Activated effector memory CD4-positive, alpha-beta T cell treated with anti-CD3 and anti-CD28 coated beads, Interleukin-2, amount 50 U/mL, for 16 hours (primary cell): ENCODE data around the gene USP53.
"Not testable (repeated sequence)": the region's sequence is repeated elsewhere in the genome, so short reads cannot be mapped to it uniquely, and the experiment has no call there.

ENCODE experiments used
- DNase-seq: peaks from one replicate; pipeline ENCODE4 v3.0.0-alpha.2; 2020

The USP53 gene

DNA sequence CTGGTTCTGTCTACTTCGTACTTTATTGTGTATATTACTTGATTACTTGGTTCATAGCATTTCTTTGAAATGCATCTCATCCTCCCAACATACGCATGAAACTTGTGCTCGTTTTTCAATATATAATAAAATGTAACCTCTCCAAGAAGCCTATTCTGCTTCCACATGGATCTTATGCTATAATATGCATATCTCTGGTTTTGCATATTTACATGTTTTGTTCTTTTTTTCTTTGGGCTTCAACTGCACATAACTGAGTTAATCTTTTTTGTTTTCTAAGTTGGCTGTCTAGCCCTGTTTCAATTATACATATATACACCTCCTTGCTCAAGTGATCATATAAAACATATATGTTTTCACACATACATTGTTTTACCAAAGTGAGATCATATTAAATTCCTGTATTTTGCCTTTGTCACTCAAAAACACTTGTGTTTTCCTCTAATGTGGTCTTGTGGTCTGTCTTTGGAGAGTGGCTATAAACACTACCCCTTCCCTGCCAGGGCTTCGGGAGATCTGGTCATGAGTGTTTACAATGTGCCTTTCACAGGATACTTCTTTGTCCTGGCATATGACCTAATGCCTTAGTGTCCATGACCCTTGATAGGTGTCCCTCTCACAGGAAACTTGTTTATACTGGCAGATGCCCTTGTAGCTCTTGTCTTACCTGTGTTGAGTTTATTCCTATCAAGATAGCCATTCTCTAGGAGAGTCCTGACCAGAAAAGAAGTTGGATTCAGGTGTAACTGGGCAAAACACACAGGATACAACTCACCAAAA is 17.6 kb downstream of the USP53 start:
- no peak for DNase-seq

DNA sequence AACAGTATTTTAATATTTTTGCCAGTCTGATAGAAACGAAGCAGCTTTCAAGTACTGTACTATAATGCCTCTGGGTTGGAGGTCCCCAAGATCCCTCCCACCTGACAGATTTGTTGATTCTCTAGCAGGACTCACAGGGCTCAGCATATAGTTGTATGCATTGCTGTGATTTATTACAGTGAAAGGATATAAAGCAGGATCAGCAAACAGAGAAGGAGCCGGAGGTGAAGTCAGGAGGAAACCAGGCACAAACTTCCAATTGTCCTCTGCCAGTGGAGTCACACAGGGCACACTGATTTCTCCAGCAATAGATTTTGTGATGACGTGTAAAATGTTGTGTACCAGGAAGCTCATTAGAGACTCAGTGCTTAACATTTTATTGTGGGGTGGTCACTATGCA is 19.0 kb downstream of the USP53 start:
- DNase-seq, result no peak

DNA sequence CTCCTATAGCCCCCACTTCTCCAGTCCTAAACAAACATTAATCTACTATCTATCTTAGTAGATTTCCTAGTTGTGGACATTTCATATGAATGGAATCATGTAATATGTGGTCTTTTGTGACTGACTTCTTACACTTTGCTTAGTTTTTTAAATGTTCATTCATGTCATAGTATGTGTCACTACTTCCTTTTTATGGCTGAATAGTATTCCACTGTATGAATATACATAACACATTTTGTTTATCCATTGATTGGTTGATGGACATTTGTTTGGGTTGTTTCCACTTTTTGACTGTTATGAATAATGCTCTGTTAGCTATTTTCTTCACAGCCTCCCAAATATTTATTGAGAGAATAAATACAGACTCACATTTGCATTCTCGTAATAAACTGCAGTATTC is 19.8 kb downstream of the USP53 start:
- no peak for DNase-seq

DNA sequence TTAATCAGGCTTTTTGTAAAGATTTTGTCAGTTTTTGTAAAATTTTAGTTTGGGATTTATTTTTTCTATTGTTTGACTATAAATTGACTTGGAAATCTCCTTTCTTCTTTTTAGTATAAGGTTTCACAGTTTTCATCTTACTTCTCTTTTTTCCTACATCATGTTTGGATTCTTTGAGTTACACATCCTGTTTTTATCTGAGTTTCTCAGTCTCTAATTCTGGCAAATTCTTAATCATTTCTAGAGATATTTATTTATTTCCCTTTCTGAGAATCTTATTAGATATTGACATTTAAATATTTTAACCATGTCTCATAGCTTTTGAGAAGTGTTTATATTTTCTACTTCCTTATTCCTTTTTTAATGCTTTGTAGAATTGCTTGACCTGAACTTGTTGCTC is 20.7 kb downstream of the USP53 start:
- no peak for DNase-seq

DNA sequence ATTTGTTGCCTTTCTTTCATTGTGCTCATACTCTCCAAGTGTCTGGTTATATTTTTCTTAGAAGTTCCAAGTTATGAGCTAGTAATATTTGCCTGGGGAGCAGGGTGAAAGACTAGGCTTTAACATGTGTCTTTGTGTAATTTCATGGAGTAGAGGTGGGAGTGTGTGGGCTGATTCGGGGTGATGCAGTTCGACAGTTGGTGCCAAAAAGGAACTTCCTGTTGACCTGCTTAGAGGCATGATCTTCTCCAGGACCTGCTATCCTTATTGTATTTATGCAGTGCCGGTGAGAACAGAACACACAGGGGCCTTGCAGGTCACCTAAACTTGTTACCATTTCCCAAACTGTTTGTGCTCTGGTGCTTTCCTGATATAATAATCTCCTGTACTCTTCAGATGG is 21.2 kb downstream of the USP53 start:
- DNase-seq, result no peak

DNA sequence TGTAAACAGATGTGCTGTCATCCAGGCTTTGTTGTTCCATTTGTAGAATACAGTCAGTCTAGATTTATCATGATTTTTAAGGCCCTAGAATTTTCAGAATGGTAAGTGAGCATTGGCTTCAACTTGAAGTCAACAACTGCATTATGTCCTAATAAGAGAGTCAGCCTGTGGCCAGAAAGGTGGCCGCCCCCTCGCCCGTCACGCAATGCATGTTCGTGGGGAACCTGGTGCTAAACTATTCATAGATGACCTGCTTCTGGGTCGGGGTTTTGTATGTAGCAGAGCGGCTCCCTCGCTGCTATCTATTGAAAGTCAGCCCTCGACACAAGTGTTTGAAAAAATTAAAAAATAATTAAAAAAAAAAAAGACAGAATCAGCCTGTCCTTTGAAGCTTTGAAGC is 24.7 kb downstream of the USP53 start:
- DNase-seq, result no peak

DNA sequence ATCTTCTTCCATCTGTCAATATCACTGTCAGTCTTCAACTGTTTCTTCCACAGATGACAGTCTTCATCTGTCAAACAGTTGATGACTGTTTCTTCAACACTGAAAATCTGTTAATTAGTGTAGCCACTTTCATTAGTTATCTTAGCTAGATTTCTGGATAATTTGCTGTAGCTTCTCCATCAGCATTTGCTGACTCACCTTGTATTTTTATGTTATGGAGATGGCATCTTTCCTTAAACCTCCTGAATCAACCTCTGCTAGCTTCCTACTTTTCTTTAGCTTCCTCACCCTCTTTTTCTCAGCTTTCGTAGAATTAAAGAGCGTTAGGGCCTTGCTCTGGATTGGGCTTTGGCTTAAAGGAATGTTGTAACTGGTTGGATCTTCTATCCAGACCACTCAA is 25.1 kb downstream of the USP53 start:
- no peak for DNase-seq

DNA sequence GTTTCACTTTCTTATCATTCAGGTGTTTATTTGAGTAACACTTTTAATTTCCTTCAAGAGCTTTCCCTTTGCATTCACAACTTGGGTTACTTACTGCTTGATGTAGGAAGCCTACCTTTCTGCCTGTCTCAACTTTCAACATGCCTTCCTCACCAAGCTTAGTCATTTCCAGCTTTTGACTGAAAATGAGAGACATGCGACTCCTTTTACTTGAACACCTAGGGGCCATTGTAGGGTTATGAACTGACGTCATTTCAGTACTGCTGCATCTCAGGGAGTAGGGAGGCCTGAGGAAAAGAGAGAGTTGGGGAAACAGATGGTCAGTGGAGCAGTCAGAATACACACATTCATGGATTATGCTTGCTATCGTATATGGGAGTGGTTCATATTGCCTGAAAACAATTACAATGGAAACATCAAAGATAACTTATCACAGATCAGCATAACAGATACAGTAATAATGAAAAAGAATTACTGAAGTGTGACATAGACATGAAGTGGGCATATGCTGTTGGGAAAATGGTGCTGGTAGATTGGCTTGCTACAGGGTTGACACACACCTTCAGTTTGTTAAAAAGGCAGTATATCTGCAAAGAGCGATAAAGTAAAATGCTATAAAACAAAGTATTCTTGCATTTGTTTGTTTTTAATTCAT is 25.7 kb downstream of the USP53 start:
- no peak for DNase-seq

DNA sequence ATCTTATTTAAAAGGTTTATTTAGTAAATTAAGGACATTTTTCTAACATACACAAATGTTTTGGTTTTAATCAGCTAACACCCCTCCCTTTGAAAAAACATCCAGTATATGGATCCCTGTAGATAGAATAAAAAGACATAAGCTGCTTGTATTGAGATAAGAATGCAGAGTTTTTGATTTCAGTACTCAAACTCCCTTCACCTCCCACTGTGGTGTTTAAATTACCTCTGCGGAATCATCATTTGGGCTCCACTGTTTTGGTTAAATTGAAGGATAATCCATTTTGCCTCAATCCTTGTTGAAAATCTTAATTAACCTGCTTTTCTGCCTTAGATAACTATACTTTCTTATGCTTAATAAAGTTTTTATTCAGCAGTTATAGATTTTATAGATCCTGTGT is 27.6 kb downstream of the USP53 start:
- no peak for DNase-seq

DNA sequence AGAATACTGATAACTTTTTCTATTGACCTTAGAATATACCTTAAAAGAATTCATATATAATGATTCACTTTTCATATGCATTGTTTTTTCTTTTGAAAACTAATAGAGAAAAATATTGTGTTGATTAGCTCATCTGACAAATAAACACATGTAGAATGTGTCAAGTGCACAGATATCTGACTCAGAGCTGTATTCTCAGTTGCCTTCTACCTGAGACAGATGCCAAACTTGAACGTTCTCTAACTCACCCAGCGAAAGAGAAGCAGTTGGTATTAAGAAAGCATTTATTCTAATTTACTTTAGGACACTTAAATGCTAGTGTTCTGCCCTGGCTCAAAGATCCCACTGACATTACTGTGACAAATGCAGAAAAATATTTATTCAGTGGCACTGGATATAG is 28.1 kb downstream of the USP53 start:
- no peak for DNase-seq

DNA sequence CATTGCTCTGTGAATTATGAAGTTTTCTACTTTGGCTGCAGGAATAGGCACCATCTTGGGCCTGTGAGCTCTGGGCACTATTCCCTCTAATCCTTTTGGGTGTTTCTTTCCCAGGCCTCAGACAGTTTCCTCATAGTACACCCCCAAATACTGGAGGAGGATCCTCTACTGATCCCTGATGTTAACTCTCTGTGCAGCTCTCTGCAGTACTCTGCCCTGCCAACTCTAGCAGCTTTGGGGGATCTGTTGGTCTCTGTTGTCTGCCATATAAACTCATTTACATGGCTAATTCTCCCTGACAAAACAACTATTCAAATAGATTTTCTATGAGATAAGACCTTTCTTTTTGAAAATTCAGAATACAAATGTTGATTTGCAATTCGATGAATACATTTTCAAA is 29.9 kb downstream of the USP53 start:
- DNase-seq, result no peak

DNA sequence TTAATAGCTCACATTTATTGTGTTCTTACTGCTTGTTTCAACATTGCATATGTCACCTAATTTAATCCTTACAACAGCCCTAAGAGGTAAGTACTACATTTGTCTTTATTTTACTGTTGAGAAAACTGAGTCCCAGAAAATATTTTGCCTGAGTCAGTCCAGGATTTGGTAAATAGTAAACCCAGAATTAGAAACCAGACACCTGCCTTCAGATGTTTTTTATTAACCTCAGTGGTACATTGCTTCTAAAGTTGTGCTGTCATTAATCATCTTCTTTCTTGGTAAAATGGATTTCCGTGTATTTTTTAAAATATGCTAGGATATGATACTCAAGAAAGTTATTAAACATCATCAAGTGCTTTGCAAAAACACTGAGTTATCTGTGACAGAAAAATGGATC is 31.4 kb downstream of the USP53 start:
- no peak for DNase-seq

DNA sequence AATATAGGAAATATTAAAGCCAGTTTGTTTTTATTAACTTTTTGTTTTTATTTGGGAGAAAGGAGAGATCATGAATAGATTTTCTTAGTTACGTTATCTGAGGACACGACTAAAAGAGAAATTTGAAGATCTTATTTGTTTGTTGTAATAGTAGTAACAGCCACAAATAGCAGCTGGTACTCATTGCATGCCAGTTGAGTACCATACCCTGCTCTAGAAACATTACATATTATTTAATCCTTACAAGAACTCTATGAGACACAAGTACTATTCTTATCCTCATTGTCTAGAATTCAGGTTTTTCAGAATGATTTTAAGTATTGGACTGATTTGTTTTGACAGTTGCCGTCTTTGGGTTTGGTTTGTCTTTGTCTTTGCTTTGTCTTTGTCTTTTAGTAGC is 31.8 kb downstream of the USP53 start:
- no peak for DNase-seq

DNA sequence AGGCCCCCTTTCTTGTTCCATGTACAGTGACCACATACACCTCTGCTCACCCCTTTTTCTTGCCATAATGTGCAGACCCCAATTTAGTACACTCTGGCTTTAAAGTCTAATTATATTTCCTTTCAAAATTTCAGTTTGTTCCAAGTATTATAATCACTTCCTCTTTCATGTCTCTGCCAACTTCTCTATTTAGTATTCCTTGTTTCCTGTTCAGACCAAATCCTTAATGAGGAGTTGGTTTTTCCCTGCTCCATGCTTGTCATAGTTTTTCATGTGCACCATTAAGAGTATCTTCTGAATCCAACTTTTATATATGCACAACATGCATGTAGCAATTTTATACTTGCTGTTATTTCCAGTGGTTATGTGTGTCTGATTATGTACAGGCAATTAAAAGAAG is 32.3 kb downstream of the USP53 start:
- DNase-seq, result no peak

DNA sequence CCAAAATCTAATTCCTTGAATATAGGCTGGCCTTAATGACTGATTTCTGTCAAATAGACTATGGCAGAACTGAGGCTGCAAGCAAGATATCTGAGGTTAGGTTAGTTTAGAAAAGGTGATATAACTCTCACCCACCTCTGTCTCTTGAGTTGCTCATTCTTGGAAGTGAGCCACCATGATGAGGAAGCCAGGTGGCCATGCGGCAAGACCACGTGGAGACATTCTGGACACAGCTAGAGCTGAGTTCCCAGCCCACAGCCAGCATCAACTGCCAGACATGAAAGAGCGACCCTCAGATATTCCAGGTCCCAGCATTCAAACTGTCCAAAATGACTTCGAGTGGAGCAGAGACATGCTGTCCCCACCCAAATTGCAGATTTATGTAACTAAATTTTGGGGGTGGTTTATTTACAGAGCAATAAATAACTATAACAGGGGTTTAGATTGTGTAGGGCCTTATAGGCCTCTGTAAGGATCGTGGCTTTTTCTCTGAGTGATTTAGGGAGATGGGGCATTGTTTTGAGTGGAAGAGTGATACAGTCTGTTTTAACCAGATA is 33.7 kb downstream of the USP53 start:
- DNase-seq, result no peak

DNA sequence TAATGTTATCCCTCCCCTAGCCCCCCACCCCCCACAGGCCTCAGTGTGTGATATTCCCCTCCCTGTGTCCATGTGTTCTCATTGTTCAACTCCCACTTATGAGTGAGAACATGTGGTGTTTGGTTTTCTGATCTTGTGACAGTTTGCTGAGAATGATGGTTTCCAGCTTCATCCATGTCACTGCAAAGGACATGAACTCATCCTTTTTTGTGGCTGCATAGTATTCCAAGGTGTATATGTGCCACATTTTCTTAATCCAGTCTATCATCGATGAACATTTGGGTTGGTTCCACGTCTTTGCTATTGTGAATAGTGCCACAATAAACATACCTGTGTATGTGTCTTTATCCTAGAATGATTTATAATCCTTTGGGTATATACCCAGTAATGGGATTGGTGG is 38.5 kb downstream of the USP53 start:
- DNase-seq, result not testable (repeated sequence)

DNA sequence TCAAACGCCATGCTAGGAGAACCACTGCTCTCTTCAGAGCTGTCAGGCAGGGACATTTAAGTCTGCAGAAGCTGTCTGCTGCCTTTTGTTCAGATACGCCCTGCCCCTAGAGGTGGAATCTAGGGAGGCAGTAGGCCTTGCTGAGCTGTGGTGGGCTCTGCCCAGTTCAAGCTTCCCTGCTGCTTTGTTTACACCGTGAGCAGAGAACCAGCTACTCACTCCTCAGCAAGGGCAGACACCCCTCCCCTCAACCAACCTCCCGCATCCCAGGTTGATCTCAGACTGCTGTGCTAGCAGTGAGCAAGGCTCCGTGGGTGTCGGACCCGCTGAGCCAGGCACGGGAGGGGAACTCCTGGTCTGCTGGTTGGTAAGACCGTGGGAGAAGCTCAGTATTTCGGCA is 42.7 kb downstream of the USP53 start:
- not testable (repeated sequence) for DNase-seq

DNA sequence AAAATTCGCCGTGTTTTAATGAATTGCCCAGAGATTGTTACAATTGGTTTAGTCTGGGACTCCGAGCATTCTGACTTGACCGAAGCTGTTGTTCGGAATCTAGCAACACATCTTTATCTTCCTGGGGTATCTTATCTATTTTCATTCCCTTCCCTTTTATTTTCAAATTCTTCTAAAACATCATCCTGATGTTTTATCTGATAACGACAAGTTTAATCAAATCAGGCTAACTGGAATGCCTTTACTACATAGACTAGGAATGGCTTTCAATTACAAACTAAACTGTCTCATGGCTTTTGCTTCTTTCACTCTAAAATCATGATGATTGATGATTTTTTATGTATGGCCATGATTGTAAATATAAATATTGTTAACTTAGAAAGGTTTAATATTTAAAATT is 48.0 kb downstream of the USP53 start:
- DNase-seq, result no peak

DNA sequence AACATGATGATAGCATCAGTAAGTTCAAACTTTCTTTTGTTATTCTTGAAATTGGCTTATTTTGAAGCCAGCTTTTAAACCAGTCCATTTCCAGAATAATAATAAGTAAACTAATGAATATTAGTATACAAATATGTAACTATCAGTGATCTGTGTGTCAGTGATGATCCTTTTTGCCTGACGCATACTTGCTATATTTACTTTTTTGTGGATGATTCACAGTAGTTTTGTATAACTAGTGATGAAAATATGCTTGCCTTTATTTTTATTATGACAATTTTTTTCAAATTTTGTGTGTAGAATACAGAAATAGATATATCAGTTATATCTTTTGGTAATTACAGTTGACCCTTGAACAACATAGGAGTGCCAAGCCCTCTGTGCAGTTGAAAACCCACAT is 49.5 kb downstream of the USP53 start:
- DNase-seq, result no peak

DNA sequence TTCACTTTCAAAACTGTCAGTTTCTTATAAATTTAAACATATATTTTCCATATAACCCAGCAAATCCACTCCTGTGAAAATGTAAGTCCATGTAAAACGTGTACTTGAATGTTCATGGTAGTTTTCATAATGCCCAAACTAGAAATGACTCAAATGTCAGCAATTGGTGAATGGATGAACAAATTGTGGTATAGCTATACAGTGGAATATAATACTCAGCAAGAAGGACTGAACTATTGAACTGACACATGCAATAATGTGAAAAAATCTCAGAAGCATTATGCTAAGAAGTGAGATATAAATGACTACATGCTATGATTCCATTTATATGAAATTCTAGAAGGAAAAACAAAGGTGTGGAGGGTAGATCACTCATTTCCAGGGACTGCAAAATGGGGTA is 52.2 kb downstream of the USP53 start:
- no peak for DNase-seq

DNA sequence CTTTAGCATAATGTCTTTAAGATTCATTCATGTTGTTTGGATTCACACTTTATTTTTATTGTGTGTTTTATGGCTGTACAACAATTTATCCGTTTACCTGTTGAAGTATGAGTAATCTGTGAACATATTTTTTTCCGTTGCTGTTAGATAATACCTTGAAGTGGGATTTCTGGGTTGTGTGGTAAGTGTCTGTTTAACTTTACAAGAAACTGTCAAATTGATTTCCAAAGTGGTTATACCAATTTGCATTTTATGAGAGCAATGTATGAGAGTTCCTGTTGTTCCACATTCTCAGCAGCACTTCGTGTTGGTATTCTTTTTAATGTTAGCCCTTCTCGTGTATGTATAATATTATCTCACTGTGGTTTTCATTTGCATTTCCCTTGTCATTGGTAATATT is 53.6 kb downstream of the USP53 start:
- no peak for DNase-seq

DNA sequence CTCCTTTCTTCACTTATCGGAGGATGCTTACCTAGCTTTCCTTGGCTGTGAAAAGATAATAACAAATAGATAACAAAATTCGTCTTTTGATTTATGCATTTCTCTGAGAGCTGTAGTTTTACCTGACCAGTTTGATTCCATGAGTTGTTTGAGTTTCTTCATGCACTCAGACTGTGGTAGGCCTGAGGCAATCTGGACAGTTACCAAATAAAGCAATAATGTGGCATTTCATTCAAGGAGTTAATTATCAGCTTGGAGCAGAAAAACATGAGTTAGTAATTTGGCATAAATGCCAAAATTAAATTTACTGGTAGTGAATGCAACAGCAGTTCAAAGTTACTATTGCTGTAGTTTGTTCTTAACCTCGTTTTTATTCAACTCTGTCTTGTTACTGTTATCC is 56.0 kb downstream of the USP53 start:
- DNase-seq, result no peak

DNA sequence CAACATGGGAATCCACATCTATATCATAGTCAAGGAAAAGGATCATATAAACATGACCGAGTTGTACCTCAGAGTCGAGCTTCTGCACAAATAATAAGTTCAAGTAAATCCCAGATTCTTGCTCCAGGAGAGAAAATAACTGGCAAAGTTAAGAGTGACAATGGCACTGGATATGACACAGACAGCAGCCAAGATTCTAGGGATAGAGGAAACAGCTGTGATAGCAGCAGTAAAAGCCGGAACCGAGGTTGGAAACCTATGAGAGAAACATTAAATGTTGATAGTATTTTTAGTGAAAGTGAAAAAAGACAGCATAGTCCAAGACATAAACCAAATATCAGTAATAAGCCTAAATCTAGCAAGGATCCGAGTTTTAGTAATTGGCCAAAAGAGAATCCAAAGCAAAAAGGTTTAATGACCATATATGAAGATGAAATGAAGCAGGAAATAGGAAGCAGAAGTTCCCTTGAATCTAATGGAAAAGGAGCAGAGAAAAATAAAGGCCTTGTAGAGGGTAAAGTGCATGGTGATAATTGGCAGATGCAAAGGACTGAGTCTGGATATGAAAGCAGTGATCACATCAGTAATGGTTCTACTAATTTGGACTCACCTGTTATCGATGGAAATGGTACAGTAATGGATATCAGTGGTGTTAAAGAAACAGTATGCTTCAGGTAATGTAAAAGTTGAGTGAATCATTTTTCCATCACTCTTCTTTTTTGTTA is 59.0 kb downstream of the USP53 start:
- DNase-seq, result no peak

DNA sequence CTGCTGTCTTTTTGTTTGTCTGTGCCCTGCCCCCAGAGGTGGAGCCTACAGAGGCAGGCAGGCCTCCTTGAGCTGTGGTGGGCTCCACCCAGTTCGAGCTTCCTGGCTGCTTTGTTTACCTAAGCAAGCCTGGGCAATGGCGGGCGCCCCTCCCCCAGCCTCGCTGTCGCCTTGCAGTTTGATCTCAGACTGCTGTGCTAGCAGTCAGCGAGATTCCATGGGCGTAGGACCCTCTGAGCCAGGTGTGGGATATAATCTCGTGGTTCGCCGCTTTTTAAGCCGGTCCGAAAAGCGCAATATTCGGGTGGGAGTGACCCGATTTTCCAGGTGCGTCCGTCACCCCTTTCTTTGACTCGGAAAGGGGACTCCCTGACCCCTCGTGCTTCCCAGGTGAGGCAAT is 67.0 kb downstream of the USP53 start:
- not testable (repeated sequence) for DNase-seq
